Measurements from ENCODE around the gene ARID5A.
"Not testable (repeated sequence)": the region's sequence is repeated elsewhere in the genome, so short reads cannot be mapped to it uniquely, and the experiment has no call there.

ARID5A gene

DNA sequence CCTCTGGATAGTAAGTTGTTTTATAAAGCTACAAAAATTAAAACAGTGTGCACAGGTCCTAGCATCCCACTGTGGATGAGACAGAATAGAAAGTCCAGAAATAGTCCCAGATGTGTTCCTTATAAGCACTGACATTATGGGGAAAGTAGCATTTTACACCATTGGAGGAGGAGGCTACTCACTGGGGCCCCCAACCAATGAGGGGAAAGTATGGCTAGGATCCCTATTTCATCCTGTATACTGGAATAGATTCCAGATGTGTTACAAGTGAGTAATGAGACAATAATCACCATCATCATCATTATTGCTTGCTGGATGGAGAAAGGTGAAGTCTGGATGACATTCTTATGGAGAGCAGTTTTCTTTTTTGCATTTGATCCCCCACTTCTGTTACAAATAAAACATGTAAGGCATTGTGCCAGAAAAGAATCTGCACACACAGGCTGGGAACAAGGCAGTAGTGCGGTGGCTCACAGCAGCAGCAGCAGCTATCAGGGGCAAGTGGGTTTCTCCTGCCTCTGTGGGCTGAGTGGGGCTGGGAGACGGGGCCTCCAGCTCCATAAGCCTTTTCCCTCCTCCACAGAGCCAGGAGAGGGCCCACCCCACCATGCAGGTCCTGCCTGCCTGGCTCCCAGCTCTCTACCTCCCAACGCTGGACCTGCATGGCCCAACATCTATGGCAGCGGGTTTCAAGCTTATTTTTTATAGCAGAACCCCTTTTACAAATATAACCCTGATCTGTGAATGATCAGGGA, 5.0 kb downstream of the ARID5A start:
- DNase-seq (ENCODE audit: low spot score), result peak; percentile 52

DNA sequence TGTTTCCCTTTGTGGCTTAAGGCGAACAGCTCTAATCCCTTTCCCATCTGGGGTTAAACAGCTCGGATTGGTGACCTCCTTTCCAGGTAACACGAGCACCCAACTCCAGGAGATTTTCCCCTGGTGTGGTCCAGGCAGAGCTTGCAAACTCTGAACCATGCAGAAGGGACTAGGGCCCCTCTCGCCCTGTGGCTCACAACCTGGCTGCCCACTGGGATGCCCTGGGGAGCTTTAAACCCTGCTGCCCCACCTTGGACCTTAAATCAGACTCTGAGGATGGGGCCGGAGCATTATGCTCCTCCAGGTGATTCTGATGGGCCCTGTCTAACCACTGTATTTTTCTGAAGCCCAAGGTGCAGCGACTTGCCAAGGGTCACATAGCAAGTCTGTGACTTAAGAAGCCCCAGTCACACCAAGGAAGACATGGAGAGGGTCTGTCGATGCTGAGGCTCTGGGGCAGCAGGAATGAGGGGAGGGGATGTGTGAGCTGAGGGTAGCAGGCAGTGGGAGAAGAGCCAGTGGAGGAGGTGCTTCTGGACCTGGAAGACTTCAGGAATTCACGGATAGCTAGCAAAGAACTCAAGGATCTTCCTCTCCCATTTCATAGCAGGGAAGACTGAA, 5.9 kb downstream of the ARID5A start:
- no peak for DNase-seq (ENCODE audit: low spot score)

- no peak for DNase-seq (ENCODE audit: low spot score)
These were observed 9.8 kb downstream of the ARID5A start for GRCh38 chr2:96546321-96546720.

DNA sequence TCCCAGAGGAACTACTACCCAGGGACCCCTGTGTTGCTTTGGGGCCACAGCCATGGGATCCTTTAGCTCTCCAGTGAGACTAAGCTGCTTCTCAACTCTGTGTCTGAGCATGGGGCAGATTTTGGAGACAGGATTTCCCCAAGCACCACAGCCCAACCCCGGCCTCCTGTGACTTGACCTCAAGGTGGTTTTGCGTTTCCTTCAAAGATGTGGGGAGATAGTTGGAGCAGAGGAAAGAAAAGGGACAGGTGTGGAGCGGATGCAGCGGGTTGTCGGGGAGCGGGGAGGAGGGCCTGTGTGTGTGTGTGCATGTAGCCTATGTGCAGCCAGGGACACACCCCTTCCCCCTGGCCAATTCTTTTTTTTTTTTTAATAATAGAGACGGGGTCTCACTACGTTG, 10.2 kb downstream of the ARID5A start:
- no peak for DNase-seq (ENCODE audit: low spot score)

GRCh38 chr2:96547203-96547641, 10.7 kb downstream of the ARID5A start:
- no peak for DNase-seq (ENCODE audit: low spot score)

DNA sequence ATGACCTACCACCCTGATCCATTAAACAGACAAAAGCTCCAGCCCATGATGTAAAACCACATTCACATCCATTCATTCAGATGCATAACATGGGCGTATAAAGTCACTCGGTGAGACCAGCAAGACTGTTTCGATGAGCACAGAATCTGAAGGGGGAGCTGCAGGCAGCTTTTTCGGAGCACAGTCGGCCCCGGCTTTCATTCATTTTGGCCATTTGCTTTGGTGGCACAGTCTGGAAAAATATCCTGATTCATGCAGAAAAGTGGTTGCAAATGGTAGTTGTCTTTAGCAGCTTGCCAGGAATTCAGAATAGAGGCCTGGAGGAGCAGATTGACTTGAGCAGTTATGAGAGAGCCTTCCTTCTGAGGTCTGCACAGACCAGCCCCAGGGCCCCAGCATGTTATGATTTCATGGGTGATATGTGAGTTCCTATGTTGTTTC, 11.2 kb downstream of the ARID5A start:
- no peak for DNase-seq (ENCODE audit: low spot score)

DNA sequence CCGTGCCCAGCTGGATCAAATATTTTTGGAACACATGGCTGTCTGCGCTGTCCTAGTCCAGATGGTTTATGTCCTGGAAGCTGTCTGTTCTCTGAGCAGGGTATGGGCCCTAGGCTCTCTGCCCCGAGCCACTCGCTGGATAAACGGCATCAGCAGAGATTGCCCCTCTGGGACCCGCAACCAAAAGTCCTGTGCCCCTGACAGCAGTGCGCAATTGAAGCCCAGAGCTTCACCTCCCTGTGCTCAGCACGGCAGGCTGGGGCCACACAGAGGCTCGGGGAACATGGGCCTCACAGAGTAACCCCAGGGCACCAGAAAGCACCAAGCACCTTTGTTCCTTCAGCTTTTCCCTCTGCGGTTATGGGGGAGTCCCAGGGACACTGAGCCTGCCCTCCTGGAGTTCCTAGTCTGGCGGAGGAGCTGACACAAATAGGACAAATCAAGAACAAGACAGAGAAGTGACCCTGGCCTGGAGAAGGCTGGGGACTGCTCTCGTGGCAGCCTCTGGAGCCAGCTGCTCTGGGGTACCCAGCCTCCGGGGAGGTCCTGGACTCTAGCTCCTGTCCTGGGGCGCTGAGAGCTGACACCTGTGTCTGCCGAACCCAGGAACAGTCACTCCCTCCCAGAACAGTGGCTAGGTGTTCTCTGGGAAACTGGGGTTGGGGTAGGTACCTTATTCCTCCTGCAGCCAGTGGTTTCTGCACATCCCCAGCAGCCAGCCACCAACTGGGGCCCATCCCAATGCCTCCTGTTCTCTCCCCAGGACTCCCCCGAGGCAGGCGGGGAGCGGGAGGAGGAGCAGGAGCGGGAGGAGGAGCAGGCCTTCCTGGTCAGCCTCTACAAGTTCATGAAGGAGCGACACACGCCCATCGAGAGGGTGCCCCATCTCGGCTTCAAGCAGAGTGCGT, 12.3 kb downstream of the ARID5A start:
- no peak for DNase-seq (ENCODE audit: low spot score)

DNA sequence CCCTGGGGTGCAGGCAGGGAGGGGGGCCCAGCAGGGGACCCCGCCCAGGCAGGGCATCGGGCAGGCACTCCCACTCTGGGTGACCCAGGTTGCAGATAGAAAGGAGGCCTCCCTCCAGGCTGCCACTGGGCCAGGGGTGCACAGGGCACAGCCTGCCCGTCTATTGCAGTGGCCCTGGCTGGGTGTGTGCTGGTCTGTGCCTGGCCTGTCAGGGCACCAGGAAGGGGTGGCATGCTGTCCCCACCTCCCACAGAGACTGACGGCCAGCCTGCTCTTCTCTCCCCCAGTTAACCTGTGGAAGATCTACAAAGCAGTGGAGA, 12.9 kb downstream of the ARID5A start:
- DNase-seq (ENCODE audit: low spot score), result no peak

- peak; percentile 24 for DNase-seq (ENCODE audit: low spot score)
These were observed 13.6 kb downstream of the ARID5A start for GRCh38 chr2:96549967-96550786.

DNA sequence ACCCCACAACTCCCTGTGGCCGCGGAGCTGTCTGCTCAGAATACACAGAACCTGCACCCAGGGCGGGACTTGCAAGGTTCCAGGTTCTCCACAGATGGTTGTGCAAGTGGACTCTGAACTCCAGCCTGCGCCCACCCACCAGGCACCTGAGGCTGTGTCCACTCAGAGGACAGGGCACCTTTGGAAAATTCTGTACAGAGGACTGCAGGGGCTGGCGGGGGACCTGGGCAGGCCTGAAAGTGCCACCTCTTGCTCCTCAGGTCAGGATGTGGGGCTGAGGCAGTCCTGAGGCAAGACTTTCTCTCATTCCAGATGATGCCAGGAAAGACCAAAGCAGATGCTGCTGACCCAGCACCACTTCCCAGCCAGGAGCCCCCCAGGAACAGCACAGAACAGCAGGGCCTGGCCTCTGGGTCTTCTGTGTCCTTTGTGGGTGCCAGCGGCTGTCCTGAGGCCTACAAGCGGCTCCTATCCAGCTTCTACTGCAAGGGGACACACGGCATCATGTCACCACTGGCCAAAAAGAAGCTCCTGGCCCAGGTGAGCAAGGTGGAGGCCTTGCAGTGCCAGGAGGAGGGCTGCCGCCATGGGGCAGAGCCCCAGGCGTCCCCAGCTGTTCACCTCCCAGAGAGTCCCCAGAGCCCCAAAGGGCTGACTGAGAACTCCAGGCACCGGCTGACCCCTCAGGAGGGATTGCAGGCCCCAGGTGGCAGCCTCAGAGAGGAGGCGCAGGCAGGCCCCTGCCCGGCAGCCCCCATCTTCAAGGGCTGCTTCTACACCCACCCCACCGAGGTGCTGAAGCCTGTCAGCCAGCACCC, 14.4 kb downstream of the ARID5A start:
- DNase-seq (ENCODE audit: low spot score), result no peak

DNA sequence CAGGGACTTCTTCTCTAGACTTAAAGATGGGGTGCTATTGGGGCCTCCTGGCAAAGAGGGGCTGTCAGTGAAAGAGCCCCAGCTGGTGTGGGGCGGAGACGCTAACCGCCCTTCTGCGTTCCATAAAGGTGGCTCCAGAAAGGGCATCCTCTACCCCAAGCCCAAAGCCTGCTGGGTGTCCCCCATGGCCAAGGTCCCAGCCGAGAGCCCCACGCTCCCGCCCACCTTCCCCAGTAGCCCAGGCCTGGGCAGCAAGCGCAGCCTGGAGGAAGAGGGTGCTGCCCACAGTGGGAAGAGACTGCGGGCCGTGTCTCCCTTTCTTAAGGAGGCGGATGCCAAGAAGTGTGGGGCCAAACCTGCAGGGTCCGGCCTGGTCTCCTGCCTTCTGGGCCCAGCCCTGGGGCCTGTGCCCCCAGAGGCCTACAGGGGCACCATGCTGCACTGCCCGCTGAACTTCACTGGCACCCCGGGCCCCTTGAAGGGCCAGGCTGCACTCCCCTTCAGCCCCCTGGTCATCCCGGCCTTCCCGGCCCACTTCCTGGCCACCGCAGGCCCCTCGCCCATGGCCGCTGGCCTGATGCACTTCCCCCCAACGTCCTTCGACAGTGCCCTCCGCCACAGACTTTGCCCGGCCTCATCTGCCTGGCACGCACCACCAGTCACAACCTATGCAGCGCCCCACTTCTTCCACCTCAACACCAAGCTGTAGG, 15.2 kb downstream of the ARID5A start:
- DNase-seq (ENCODE audit: low spot score), result no peak

DNA sequence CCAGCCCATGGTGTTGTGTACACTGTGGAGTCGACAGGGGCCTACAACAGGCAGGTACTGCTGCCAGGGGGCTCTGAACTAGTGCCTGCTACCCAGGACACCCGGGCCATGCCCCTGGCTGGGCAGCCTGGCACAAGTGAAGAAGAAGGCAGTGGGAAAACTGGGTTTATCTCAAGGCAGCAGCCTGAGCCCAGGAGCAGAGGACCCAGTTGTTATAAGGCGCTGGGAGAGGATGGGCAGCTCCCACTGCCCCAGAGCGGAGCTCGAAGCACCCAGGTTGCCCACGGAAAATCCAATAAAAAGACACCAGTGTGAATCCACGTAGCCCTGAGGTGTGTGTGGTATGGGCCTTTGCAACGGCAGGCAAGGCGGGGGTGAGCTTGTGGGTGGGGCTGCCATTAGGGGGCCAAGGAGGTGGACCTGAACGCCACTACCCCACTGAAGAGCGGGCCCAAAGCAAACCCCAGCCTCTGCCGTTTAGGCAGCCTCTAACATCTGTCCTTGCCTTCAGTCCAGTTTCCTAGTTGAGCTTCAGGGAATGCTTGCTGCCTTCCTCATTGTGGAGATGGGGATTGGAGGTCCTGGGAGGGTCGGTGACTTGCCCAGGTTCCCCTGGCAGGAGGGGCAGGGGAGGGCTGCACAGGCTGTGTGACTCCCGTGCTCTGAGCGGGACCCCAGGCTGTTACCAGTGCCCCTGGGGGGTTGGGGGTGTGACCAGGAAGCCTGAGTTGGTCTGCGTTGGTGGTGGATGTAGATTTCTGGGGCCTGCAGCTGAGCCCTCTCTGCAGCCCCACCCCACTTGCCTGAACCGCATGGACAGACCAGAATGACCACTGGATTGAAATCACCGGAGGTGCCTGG, 16.0 kb downstream of the ARID5A start:
- DNase-seq (ENCODE audit: low spot score), result no peak

DNA sequence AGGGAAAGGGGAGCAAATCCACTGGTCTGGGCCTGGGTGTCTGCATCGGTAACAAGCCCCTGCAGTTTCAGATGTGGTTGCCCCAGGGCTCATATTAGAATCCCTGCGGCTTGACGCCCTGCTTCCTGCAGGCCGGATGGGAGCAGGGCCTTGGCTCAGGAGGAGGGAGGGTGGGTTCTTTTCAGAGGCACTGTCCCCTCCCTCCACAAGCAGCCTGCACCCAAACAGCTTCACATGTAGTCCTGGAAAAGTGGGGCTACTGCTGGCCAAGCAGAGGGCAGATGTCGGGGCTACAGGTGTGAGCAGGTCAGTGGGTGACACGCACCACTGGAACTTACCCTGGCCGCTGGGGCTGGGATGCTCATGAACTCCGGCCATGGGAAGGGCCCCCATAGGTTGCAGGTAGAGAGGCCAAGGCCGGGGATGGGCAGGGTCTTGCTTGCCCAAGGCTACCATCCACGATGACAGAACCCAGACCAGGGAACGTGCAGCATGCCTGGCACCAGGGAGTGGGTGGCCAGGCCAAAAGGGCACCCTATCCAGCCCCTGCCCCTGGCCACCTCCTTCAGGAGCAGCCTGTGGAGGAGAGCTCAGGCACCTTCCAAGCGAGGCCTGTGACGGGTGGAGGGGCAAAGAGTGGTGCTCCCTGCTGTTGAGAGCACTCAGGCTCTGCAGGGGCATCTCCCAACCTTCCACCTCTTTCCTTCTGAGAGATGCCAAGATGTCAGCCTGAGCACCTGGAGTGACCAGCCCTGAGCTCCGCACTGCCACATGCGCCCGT, 16.8 kb downstream of the ARID5A start:
- DNase-seq (ENCODE audit: low spot score), result no peak

- not testable (repeated sequence) for DNase-seq (ENCODE audit: low spot score)
These were observed 17.4 kb downstream of the ARID5A start for GRCh38 chr2:96553957-96554292.

DNA sequence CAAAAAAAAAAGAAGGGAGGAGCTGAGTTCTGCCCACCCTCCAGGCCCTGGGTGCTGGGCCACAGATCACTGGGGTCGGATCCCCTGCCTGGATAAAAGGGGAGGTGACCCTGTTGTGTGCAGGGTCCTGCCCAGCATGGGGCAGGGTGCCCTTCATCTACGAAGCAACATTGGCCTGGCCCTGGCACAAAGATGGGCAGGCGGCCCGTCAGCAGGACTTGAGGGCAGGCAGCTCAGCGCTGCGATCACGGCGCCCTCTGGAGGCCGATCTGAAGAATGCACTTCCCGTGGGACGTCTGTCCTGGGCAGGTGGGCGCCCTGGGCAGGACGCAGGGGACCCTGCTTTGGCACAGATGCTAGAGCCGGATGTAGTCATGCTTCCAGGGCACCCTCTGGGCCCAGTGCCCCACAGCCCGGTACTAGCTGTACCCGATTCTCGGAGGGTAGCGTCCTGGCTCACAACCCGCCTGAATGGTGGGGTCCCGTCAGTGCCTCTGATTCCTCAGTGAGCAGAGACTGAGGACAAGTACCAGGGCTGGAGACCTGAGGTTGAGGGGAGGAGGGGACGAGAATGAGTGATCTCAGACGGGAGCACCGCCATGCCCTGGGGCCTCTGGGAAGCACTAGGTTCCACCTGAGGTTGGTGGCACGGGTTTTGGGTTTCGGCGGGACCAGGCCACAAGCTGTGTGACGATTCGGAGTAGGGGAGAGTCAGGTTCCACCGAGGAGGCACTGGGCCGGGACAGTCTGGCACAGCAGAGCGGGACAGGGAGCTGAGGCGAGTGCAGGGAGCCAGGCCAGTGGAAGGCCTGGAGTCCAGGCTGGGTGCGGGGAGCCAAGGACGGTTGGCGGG, 18.0 kb downstream of the ARID5A start:
- peak; percentile 91 for DNase-seq (ENCODE audit: low spot score)

GRCh38 chr2:96555146-96555610, 18.6 kb downstream of the ARID5A start:
- no peak for DNase-seq (ENCODE audit: low spot score)

GRCh38 chr2:96556441-96557330, 20.1 kb downstream of the ARID5A start:
- peak; percentile 58 for DNase-seq (ENCODE audit: low spot score)
